Gastroesophageal sphincter (tissue), 4 donors: ENCODE data around the gene SLC25A21. TPM values are rescaled to one million over a fixed set of nuclear protein-coding genes. Genes with fewer than 3 reads are reported as not detected.

Experiments
- ATAC-seq: fragments of 150-250 bp; one replicate; pipeline ENCODE4 v1.9.1; 2016; ENCODE audit warnings: mild to moderate bottlenecking, moderate library complexity
- H3K27ac ChIP-seq, 4 donors: fragments of 200-600 bp; sonication (generic) in 3 of 4; 1 replicate in 3 of 4; 2 replicates in 1 of 4; pipeline ENCODE4 v1.5.1; 2016 to 2019
- H3K27me3 ChIP-seq: fragments of 200-600 bp; sonication (generic); one replicate; pipeline ENCODE4 v1.5.1; 2019
- H3K36me3 ChIP-seq, 2 donors: fragments of 200-600 bp; sonication (generic); one replicate each; pipeline ENCODE4 v1.5.1; 2019; ENCODE audit warnings: control low read depth in 1 of 2
- H3K4me1 ChIP-seq, 3 donors: fragments of 200-600 bp; sonication (generic); 1 replicate in 2 of 3; 2 replicates in 1 of 3; pipeline ENCODE4 v1.5.1; 2016 to 2019; ENCODE audit warnings: control low read depth in 2 of 3
- H3K4me3 ChIP-seq, 2 donors: fragments of 200-600 bp; sonication (generic); one replicate each; pipeline ENCODE4 v1.5.1; 2019; ENCODE audit warnings: mild to moderate bottlenecking in 1 of 2, moderate library complexity in 1 of 2
- H3K9me3 ChIP-seq, 3 donors: fragments of 200-600 bp; sonication (generic); one replicate each; pipeline ENCODE4 v1.5.1; 2017 to 2019; ENCODE audit warnings: control low read depth in 2 of 3
- EP300 ChIP-seq: sonication (generic); formaldehyde crosslinking; IDR thresholded peaks from one replicate; pipeline ENCODE4 v1.6.1; 2017; ENCODE audit warnings: antibody characterized with exemption, mild to moderate bottlenecking
- POLR2A ChIP-seq, 2 donors: fragments of 450-650 bp; IDR thresholded peaks; one replicate each; pipeline ENCODE4 v1.6.1; 2017; ENCODE audit warnings: antibody characterized with exemption in 2 of 2, mild to moderate bottlenecking in 2 of 2, moderate library complexity in 1 of 2
- POLR2AphosphoS5 ChIP-seq: sonication (generic); formaldehyde crosslinking; IDR thresholded peaks from one replicate; pipeline ENCODE4 v1.6.1; 2017; ENCODE audit warnings: antibody characterized with exemption
- WGBS, 2 donors: methylation state at CpG; one replicate each; pipeline ENCODE4 v1.1.5; 2018; ENCODE audit warnings: low coverage in 1 of 2; 5-methylcytosine and 5-hydroxymethylcytosine counted together
- total RNA-seq, 4 donors: library from RNA; depleted of rRNA; stranded (reverse); fragments of >200 nt; gene quantifications; one replicate each; pipeline ENCODE4 v1.1.0, GENCODE V29; 2016
- TF ChIP-seq, protein P1 (sequence below), 4 experiments: fragments of 200-600 bp in 2 of 4; fragments of 450-650 bp in 2 of 4; sonication (generic) in 1 of 4; IDR thresholded peaks; one replicate each; pipeline ENCODE4 v1.5.1; 2017 to 2019; ENCODE audit warnings: antibody characterized with exemption in 4 of 4, mild to moderate bottlenecking in 2 of 4, moderate library complexity in 2 of 4

Gene SLC25A21
- total RNA-seq, 4 donors from 2014 or later, result 0.40 to 1.5 (median 1.3) TPM

DNA sequence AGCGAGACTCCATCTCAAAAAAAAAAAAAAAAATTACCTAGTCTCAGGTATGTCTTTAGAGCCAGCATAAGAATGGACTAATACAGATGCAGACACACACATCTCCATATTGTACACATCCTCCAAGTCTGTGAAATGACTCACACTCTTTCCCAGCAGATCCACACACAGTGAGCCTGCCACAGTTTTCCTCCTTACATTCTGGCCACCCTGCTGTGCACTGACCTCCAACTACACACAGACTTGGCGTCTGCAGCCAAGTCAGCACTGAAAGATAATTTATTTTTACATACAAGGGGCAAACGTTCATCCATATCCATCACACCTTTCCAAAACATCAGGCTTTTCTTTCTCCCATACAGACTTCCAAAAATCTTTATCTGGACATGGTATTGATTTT, 115.9 kb downstream of the SLC25A21 start:
- ATAC-seq, result no peak
- H3K9me3 ChIP-seq, result peaks cover 0 to 11% (median 0%) of the 10 kb centered on the region in 3 donors
- H3K4me1 ChIP-seq, result no peaks in the 10 kb centered on the region
- H3K36me3 ChIP-seq, result no peaks in the 10 kb centered on the region
- WGBS, 2 donors, result 32 to 40% methylated on average over 2 to 3 of the region's 3 CpGs
- no peak overlapping the region for H3K27ac ChIP-seq
- H3K4me3 ChIP-seq, result no peak overlapping the region
- H3K27me3 ChIP-seq, result no peaks in the 10 kb centered on the region
- TF ChIP-seq, protein P1, sequence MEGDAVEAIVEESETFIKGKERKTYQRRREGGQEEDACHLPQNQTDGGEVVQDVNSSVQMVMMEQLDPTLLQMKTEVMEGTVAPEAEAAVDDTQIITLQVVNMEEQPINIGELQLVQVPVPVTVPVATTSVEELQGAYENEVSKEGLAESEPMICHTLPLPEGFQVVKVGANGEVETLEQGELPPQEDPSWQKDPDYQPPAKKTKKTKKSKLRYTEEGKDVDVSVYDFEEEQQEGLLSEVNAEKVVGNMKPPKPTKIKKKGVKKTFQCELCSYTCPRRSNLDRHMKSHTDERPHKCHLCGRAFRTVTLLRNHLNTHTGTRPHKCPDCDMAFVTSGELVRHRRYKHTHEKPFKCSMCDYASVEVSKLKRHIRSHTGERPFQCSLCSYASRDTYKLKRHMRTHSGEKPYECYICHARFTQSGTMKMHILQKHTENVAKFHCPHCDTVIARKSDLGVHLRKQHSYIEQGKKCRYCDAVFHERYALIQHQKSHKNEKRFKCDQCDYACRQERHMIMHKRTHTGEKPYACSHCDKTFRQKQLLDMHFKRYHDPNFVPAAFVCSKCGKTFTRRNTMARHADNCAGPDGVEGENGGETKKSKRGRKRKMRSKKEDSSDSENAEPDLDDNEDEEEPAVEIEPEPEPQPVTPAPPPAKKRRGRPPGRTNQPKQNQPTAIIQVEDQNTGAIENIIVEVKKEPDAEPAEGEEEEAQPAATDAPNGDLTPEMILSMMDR (IDR thresholded peaks at IDR 0.05), result no peak
- no peak for TF ChIP-seq POLR2AphosphoS5
- TF ChIP-seq POLR2A (IDR thresholded peaks at IDR 0.05), result no peak
- no peak for TF ChIP-seq EP300

DNA sequence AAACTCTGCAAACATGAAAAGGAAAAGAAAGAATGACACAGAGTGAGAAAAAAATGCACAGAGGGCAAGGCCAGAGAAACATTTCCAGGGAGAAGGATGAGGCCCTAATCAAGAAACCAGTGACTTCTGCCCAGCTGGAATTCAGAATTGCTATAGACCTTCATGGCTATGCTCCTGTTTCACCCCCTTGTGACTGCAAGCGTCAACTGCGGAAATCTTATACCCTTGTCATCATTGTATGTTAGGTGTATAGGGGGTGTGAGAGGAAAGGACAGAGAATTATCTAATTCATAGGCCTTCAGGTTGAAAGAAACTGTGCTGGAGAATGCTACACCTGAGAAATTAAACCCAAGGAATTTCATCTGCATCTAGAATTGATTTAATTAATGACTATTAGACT, 117.5 kb downstream of the SLC25A21 start:
- peaks cover 0 to 11% (median 0%) of the 10 kb centered on the region in 3 donors for H3K9me3 ChIP-seq
- TF ChIP-seq, protein P1 (IDR thresholded peaks at IDR 0.05), result no peak
- TF ChIP-seq POLR2AphosphoS5 (no peak), POLR2A (IDR thresholded peaks at IDR 0.05) (no peak), EP300 (no peak)
- H3K4me3 ChIP-seq, result no peak overlapping the region
- H3K27ac ChIP-seq, result no peak overlapping the region
- no peaks in the 10 kb centered on the region for H3K36me3 ChIP-seq
- WGBS, 2 donors, result 100% methylated on average over 2 of the region's 2 CpGs; no CpG with 5 or more reads in 1 of the 2 donors
- H3K4me1 ChIP-seq, result no peaks in the 10 kb centered on the region
- ATAC-seq, result no peak
- no peaks in the 10 kb centered on the region for H3K27me3 ChIP-seq

DNA sequence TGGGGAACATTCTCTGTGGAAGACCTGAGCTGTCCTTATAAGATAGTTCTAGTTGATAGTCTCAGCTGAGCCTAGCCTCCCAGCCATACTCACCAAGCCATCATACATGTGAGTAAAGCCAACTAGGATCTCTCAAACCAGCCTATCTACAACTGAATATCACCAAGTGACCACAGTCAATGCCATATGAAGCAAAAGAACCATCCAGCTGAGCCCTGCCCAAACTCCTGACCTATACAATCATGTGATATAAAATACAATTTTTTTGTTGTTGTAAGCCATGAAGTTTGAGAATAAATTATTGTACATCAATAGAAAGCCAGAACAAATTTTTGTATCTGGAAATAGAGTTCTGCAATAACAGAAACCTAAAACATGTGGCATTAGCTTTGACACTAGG, 118.3 kb downstream of the SLC25A21 start:
- no peak for ATAC-seq
- Histone ChIP-seq H3K4me3 (no peak overlapping the region), H3K27me3 (no peaks in the 10 kb centered on the region)

DNA sequence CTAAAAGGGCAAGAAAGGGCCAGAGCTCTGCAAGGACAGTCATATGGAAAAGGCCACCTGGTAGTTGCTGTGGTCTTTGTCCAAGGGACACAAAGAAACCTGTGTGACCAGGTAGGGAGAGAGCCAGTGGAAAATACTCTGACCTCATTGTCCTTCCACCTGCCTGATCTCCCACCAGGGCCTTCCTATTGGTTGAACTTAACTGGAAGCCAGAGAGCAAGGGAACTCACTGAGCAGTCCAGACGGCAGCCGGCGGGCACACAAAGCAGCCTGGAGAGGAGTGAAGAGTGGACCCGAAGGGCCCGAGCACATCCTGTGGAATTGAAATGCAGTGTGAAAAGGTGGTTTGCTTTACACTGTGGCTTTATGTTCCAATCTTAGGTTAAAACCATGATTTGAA, 120.7 kb downstream of the SLC25A21 start:
- Histone ChIP-seq H3K4me1 (no peaks in the 10 kb centered on the region), H3K36me3 (no peaks in the 10 kb centered on the region), H3K27ac (no peak overlapping the region), H3K27me3 (no peaks in the 10 kb centered on the region), H3K9me3 (peaks cover 0 to 11% (median 0%) of the 10 kb centered on the region in 3 donors), H3K4me3 (no peak overlapping the region)
- no peak for ATAC-seq
- TF ChIP-seq, protein P1 (IDR thresholded peaks at IDR 0.05), result no peak
- TF ChIP-seq EP300 (no peak), POLR2AphosphoS5 (no peak), POLR2A (IDR thresholded peaks at IDR 0.05) (no peak)
- WGBS, 2 donors, result 92 to 100% methylated on average over 2 to 5 of the region's 5 CpGs

More for the DNA sequence above, 118.3 kb downstream of the SLC25A21 start:
- no peaks in the 10 kb centered on the region for H3K4me1 ChIP-seq
- H3K9me3 ChIP-seq, result peaks cover 0 to 11% (median 0%) of the 10 kb centered on the region in 3 donors
- H3K27ac ChIP-seq, result no peak overlapping the region
- H3K36me3 ChIP-seq, result no peaks in the 10 kb centered on the region
- TF ChIP-seq POLR2A (IDR thresholded peaks at IDR 0.05), result no peak
- TF ChIP-seq, protein P1 (IDR thresholded peaks at IDR 0.05), result no peak
- no peak for TF ChIP-seq EP300
- TF ChIP-seq POLR2AphosphoS5, result no peak

DNA sequence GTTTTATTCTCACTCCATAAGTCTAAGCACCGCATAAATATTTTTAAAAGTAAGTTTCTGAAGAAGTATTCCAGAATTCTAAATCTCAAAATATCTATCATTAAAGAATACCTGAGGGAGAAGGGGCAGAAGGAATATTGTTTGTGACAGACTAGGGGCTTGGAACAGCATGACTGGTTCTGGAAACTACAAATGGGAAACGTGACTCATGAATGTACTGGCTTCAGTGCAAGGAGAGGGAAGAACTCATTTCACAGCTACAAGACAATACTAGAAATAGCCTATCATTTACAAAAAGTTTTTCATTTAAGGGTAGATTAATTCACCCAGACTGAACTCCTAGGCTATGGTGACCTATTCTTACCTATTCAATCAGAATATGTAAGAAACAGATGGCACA, 121.3 kb downstream of the SLC25A21 start:
- TF ChIP-seq EP300 (no peak), POLR2AphosphoS5 (no peak), POLR2A (IDR thresholded peaks at IDR 0.05) (no peak)
- TF ChIP-seq, protein P1 (IDR thresholded peaks at IDR 0.05), result no peak
- ATAC-seq, result no peak
- Histone ChIP-seq H3K4me1 (no peaks in the 10 kb centered on the region), H3K4me3 (no peak overlapping the region), H3K27ac (no peak overlapping the region), H3K9me3 (peaks cover 0 to 11% (median 0%) of the 10 kb centered on the region in 3 donors), H3K27me3 (no peaks in the 10 kb centered on the region), H3K36me3 (no peaks in the 10 kb centered on the region)
- WGBS, 2 donors, result 67 to 73% methylated on average over 2 of the region's 2 CpGs
